Right atrium auricular region (tissue), 2 donors: ENCODE results near the gene ARHGEF17. TPM values are rescaled to one million over a fixed set of nuclear protein-coding genes. Genes with fewer than 3 reads are reported as not detected.

ENCODE experiments used
- DNase-seq: peaks from one replicate; pipeline ENCODE4 v3.0.0-alpha.2; 2019; ENCODE audit warnings: low spot score
- H3K27ac ChIP-seq, 2 donors: fragments of 200-600 bp; sonication (generic); 1 replicate in 1 of 2; 2 replicates in 1 of 2; pipeline ENCODE4 v1.5.1; 2016 to 2019
- H3K27me3 ChIP-seq, 2 donors: fragments of 200-600 bp; sonication (generic); one replicate each; pipeline versions ENCODE4 v1.5.1 to v1.6.0; 2017 to 2019
- H3K36me3 ChIP-seq: fragments of 200-600 bp; sonication (generic); one replicate; pipeline ENCODE4 v1.5.1; 2016
- H3K4me1 ChIP-seq, 2 donors: fragments of 200-600 bp; sonication (generic); one replicate each; pipeline versions ENCODE4 v1.5.1 to v1.6.0; 2017 to 2019
- H3K4me3 ChIP-seq, 2 donors: fragments of 200-600 bp; sonication (generic); 1 replicate in 1 of 2; 2 replicates in 1 of 2; pipeline ENCODE4 v1.5.1; 2017 to 2019; ENCODE audit warnings: mild to moderate bottlenecking in 1 of 2, moderate library complexity in 1 of 2
- H3K9me3 ChIP-seq, 2 donors: fragments of 200-600 bp; sonication (generic); one replicate each; pipeline ENCODE4 v1.5.1; 2019
- CTCF ChIP-seq, 2 donors: fragments of 200-600 bp; sonication (generic); IDR thresholded peaks; one replicate each; pipeline ENCODE4 v1.5.1; 2019; ENCODE audit warnings: antibody characterized with exemption in 2 of 2
- total RNA-seq, 2 donors: library from RNA; depleted of rRNA; stranded (reverse); fragments of >200 nt; gene quantifications; one replicate each; pipeline ENCODE4 v1.1.0, GENCODE V29; 2016

ARHGEF17 gene
- total RNA-seq, 2 donors from 2014 or later: 41.6 to 59.9 TPM

- TF ChIP-seq CTCF (IDR thresholded peaks at IDR 0.05): no peak
These were observed 86.6 kb downstream of the ARHGEF17 start for GRCh38 chr11:73394416-73395296.

GRCh38 chr11:73395297-73396208, 87.5 kb downstream of the ARHGEF17 start:
- Histone ChIP-seq H3K36me3 (no peaks in the 10 kb centered on the region), H3K4me3 (no peak overlapping the region), H3K4me1 (peaks cover 2 to 22% of the 10 kb centered on the region in 2 donors), H3K27me3 (no peaks in the 10 kb centered on the region), H3K27ac (no peak overlapping the region), H3K9me3 (no peaks in the 10 kb centered on the region)
- DNase-seq: no peak
- no peak for TF ChIP-seq CTCF (IDR thresholded peaks at IDR 0.05)

More at GRCh38 chr11:73394416-73395296, 86.6 kb downstream of the ARHGEF17 start:
- Histone ChIP-seq H3K36me3 (no peaks in the 10 kb centered on the region), H3K9me3 (no peaks in the 10 kb centered on the region), H3K27me3 (no peaks in the 10 kb centered on the region), H3K4me1 (peaks cover 2 to 20% of the 10 kb centered on the region in 2 donors), H3K4me3 (no peak overlapping the region), H3K27ac (no peak overlapping the region)
- no peak for DNase-seq

DNA sequence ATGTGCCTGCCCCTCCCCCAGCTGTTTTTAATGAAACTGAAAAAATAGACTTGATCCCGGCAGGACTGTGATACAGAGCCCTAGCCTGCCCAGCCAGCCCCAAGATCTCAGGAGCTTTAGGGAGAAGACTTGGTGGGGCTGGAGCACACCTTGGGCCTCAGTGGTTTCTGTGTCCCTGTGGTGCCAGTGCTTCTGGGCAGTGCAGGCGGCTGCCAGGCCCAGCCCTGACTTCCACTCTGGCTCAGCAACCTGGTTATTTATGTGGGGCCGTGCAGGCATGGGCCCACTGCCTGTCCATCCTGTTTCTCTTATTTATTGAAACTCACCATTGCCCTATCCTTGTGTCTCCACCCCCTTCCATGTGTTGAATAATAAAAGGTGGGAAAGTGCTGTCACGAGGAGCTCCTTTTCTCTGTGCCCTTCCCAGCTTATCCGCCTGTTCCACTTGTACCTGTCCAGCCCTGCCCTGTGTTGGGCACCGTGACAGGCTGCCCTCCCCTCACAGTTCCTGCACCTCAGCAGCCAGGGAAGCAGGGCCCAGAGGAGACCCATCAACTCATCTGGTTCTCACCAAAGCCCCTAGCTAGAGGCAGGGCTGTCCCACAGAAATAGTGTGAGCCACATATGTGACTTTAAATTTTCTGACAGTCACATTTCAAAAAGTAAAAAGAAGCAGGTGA, 88.3 kb downstream of the ARHGEF17 start:
- H3K27ac ChIP-seq: no peak overlapping the region
- no peaks in the 10 kb centered on the region for H3K27me3 ChIP-seq
- no peak overlapping the region for H3K4me3 ChIP-seq
- no peak for DNase-seq
- H3K9me3 ChIP-seq: no peaks in the 10 kb centered on the region
- H3K36me3 ChIP-seq: no peaks in the 10 kb centered on the region
- H3K4me1 ChIP-seq: peaks cover 2 to 22% of the 10 kb centered on the region in 2 donors
- TF ChIP-seq CTCF (IDR thresholded peaks at IDR 0.05): no peak

DNA sequence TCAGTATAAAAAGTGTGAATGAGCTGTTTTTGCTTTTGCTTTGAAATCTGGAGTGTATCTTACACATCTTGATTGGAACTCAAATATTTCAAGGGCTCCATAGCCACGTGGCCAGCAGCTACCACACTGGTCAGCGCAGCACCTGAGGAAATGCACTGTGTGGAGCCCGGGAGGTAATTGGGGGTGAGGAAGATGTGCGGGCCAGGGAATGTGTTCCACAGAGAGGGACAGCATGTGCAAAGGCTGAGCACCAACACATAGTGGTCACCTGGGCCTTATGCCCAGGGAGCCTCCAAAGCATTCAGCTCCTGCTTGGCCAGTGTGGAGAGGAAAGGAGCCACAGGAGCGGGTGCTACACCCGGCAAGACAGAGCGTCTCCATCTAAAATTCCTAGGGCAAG, 88.9 kb downstream of the ARHGEF17 start:
- DNase-seq: no peak
- H3K9me3 ChIP-seq: no peaks in the 10 kb centered on the region
- H3K4me3 ChIP-seq: no peak overlapping the region
- H3K36me3 ChIP-seq: no peaks in the 10 kb centered on the region
- no peak for TF ChIP-seq CTCF (IDR thresholded peaks at IDR 0.05)
- no peak overlapping the region for H3K27ac ChIP-seq
- no peaks in the 10 kb centered on the region for H3K27me3 ChIP-seq
- peaks cover 2 to 22% of the 10 kb centered on the region in 2 donors for H3K4me1 ChIP-seq

GRCh38 chr11:73397468-73398131, 89.5 kb downstream of the ARHGEF17 start:
- DNase-seq: no peak

More at GRCh38 chr11:73397468-73398131, 89.5 kb downstream of the ARHGEF17 start:
- Histone ChIP-seq H3K27ac (no peak overlapping the region), H3K36me3 (no peaks in the 10 kb centered on the region), H3K4me3 (no peak overlapping the region), H3K9me3 (no peaks in the 10 kb centered on the region), H3K4me1 (peaks cover 2 to 22% of the 10 kb centered on the region in 2 donors), H3K27me3 (no peaks in the 10 kb centered on the region)
- TF ChIP-seq CTCF (IDR thresholded peaks at IDR 0.05): no peak
